Liver (tissue), 9 donors: ENCODE data around the gene COL17A1. TPM values are rescaled to one million over a fixed set of nuclear protein-coding genes. Genes with fewer than 3 reads are reported as not detected.

Experiments used
- DNase-seq: peaks from one replicate; pipeline ENCODE4 v3.0.0-alpha.2; 2017; ENCODE audit warnings: low spot score
- H3K27ac ChIP-seq, 2 donors: one replicate each; pipeline ENCODE4 v1.7.0; 2013; ENCODE audit warnings: inconsistent platforms in 2 of 2, low read length in 2 of 2, control low read depth in 1 of 2, low read depth in 1 of 2, mild to moderate bottlenecking in 1 of 2
- H3K27me3 ChIP-seq, 4 donors: one replicate each; pipeline versions ENCODE4 v1.6.1 to v1.7.0; 2013; ENCODE audit warnings: low read length in 3 of 4, inconsistent platforms in 1 of 4, mild to moderate bottlenecking in 1 of 4, moderate library complexity in 1 of 4; ENCODE audit not compliant: control insufficient read depth in 4 of 4, insufficient read depth in 4 of 4
- H3K36me3 ChIP-seq, 4 donors: one replicate each; pipeline versions ENCODE4 v1.6.1 to v1.7.0; 2013; ENCODE audit warnings: low read length in 3 of 4, mild to moderate bottlenecking in 3 of 4, low read depth in 1 of 4, moderate library complexity in 1 of 4; ENCODE audit not compliant: control insufficient read depth in 4 of 4, insufficient read depth in 3 of 4
- H3K4me1 ChIP-seq, 4 donors: one replicate each; pipeline versions ENCODE4 v1.6.1 to v1.7.0; 2013; ENCODE audit warnings: low read length in 3 of 4, mild to moderate bottlenecking in 3 of 4, moderate library complexity in 1 of 4; ENCODE audit not compliant: control insufficient read depth in 4 of 4, insufficient read depth in 4 of 4
- H3K4me3 ChIP-seq, 3 donors: one replicate each; pipeline versions ENCODE4 v1.6.1 to v1.7.0; 2013; ENCODE audit warnings: low read length in 3 of 3, control low read depth in 1 of 3, low read depth in 1 of 3, mild to moderate bottlenecking in 1 of 3
- H3K9ac ChIP-seq, 2 donors: one replicate each; pipeline ENCODE4 v1.7.0; 2013; ENCODE audit warnings: low read length in 2 of 2, mild to moderate bottlenecking in 2 of 2, moderate library complexity in 2 of 2, control low read depth in 1 of 2, low read depth in 1 of 2
- H3K9me3 ChIP-seq, 4 donors: one replicate each; pipeline versions ENCODE4 v1.6.1 to v1.7.0; 2013; ENCODE audit warnings: low read length in 3 of 4; ENCODE audit not compliant: control insufficient read depth in 4 of 4
- GABPA ChIP-seq, 2 donors: IDR thresholded peaks in 1 of 2; conservative IDR thresholded peaks in 1 of 2; 2 replicates each; pipeline ENCODE4 v1.6.1; 2016; ENCODE audit warnings: antibody characterized with exemption in 2 of 2, mild to moderate bottlenecking in 1 of 2, moderate library complexity in 1 of 2
- HNF4A ChIP-seq, 2 donors: conservative IDR thresholded peaks; 2 replicates each; pipeline ENCODE4 v1.6.1; 2016; ENCODE audit warnings: antibody characterized with exemption in 2 of 2, mild to moderate bottlenecking in 2 of 2
- RAD21 ChIP-seq, 2 donors: IDR thresholded peaks; 2 replicates each; pipeline ENCODE4 v1.6.1; 2016; ENCODE audit warnings: antibody characterized with exemption in 2 of 2, mild to moderate bottlenecking in 2 of 2
- RXRA ChIP-seq, 2 donors: IDR thresholded peaks; 2 replicates each; pipeline ENCODE4 v1.6.1; 2017 to 2018; ENCODE audit warnings: antibody characterized with exemption in 2 of 2, mild to moderate bottlenecking in 1 of 2
- SP1 ChIP-seq: IDR thresholded peaks from 2 replicates; pipeline ENCODE4 v1.6.1; 2018; ENCODE audit warnings: antibody characterized with exemption, mild to moderate bottlenecking
- WGBS: extraction: QIAGEN DNeasy Blood & Tissue Kit; methylation state at CpG from one replicate; pipeline ENCODE4 v1.1.7; 2013; 5-methylcytosine and 5-hydroxymethylcytosine counted together
- polyA plus RNA-seq, 2 donors: library from polyadenylated mRNA; stranded (reverse) in 1 of 2; unstranded in 1 of 2; fragments of 200-250 nt in 1 of 2; fragments of >200 nt in 1 of 2; fragmentation: Nextera tagmentation in 1 of 2; extraction: Ambion mirVana in 1 of 2; gene quantifications; one replicate each; pipeline versions ENCODE4 v1.2.1 to v1.2.3, GENCODE V29; 2013 to 2015
- total RNA-seq, 2 donors: library from RNA; depleted of rRNA; stranded (reverse); fragments of >200 nt; gene quantifications; one replicate each; pipeline ENCODE4 v1.2.3, GENCODE V29; 2014
- TF ChIP-seq, protein P1 (sequence below): fragments of 150-350 bp; IDR thresholded peaks from 2 replicates; pipeline ENCODE4 v1.5.1; 2017; ENCODE audit warnings: improper control_type of control experiment, low read depth, low read length; ENCODE audit not compliant: missing input control
- TF ChIP-seq, protein P2 (sequence below): IDR thresholded peaks from 2 replicates; pipeline ENCODE4 v1.6.1; 2016; ENCODE audit warnings: antibody characterized with exemption, mild to moderate bottlenecking
- TF ChIP-seq, protein P3 (sequence below): IDR thresholded peaks from 2 replicates; pipeline ENCODE4 v1.6.1; 2016; ENCODE audit warnings: antibody characterized with exemption
- TF ChIP-seq, protein P4 (sequence below): IDR thresholded peaks from 2 replicates; pipeline ENCODE4 v1.6.1; 2016; ENCODE audit warnings: antibody characterized with exemption
- donor health status: healthy.
- donor health status: healthy.
- donor health status: healthy.
- donor health status: healthy.
- donor health status: healthy.

Gene COL17A1
- total and polyA plus RNA-seq, 4 donors = 0.05 to 1.7 TPM; not detected in 2

DNA sequence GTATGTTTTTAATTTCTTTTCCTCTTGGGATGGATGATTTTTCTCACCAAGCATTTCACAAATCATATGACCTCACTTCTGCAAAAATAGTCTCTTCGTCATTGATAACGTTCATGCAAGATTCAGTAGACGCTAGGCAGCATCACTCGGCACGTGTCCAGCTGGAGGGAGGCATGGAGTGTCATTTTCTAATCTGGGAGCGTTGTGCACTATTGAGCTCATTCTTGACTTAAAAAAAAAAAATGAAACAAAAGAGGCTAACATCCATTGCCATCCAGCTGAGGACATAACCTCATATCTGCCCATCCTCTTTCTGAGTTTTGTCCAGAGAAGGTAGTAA, 56.2 kb downstream of the COL17A1 start (continued):
- TF ChIP-seq, protein P1, sequence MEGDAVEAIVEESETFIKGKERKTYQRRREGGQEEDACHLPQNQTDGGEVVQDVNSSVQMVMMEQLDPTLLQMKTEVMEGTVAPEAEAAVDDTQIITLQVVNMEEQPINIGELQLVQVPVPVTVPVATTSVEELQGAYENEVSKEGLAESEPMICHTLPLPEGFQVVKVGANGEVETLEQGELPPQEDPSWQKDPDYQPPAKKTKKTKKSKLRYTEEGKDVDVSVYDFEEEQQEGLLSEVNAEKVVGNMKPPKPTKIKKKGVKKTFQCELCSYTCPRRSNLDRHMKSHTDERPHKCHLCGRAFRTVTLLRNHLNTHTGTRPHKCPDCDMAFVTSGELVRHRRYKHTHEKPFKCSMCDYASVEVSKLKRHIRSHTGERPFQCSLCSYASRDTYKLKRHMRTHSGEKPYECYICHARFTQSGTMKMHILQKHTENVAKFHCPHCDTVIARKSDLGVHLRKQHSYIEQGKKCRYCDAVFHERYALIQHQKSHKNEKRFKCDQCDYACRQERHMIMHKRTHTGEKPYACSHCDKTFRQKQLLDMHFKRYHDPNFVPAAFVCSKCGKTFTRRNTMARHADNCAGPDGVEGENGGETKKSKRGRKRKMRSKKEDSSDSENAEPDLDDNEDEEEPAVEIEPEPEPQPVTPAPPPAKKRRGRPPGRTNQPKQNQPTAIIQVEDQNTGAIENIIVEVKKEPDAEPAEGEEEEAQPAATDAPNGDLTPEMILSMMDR = no peak

DNA sequence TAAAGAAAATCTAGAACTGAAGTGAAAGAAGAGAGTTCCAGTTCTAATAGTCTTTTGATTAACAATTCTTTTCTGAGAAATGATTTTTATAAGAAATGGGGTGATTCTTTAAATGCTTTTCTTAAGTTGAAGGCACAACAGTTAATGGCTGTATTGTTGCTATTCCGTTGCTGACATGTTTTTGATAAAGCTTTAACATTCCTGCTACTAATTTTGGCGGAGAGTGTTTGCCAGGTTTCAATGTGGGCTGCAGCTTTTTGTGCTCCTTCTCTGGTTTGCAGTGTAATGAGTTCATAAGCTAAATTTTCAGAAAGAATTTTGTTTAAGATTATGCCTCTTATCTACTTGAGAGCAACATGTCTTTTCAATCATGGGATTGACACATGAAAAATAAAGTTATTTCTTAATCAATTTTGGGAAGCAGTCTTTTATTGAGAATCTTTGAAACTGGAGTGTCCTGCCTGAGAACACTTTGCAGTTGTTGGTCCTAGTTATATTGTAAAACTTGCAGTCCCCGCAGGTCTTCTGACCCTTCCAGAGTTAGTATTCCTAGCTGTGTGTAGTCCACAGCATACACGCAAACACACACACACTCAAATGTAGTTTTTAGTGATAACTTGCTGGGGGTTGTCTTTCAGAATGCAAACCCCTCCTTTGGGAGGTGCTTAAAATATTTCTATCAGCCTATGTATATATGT, 56.7 kb downstream of the COL17A1 start:
- Histone ChIP-seq H3K9me3 (no peaks in the 10 kb centered on the region), H3K36me3 (peaks cover 5 to 22% (median 8%) of the 10 kb centered on the region in 4 donors), H3K4me3 (no peak overlapping the region), H3K4me1 (peaks cover 0 to 2% (median 0%) of the 10 kb centered on the region in 4 donors), H3K27ac (no peak overlapping the region), H3K27me3 (no peaks in the 10 kb centered on the region), H3K9ac (no peak overlapping the region)
- TF ChIP-seq HNF4A (conservative IDR thresholded peaks at IDR 0.05) = no peak
- TF ChIP-seq SP1 = no peak
- no peak for TF ChIP-seq RXRA (IDR thresholded peaks at IDR 0.05)
- TF ChIP-seq GABPA (IDR thresholded peaks at IDR 0.05 in 1 of 2, conservative IDR thresholded peaks at IDR 0.05 in 1 of 2) = no peak
- TF ChIP-seq, protein P2, sequence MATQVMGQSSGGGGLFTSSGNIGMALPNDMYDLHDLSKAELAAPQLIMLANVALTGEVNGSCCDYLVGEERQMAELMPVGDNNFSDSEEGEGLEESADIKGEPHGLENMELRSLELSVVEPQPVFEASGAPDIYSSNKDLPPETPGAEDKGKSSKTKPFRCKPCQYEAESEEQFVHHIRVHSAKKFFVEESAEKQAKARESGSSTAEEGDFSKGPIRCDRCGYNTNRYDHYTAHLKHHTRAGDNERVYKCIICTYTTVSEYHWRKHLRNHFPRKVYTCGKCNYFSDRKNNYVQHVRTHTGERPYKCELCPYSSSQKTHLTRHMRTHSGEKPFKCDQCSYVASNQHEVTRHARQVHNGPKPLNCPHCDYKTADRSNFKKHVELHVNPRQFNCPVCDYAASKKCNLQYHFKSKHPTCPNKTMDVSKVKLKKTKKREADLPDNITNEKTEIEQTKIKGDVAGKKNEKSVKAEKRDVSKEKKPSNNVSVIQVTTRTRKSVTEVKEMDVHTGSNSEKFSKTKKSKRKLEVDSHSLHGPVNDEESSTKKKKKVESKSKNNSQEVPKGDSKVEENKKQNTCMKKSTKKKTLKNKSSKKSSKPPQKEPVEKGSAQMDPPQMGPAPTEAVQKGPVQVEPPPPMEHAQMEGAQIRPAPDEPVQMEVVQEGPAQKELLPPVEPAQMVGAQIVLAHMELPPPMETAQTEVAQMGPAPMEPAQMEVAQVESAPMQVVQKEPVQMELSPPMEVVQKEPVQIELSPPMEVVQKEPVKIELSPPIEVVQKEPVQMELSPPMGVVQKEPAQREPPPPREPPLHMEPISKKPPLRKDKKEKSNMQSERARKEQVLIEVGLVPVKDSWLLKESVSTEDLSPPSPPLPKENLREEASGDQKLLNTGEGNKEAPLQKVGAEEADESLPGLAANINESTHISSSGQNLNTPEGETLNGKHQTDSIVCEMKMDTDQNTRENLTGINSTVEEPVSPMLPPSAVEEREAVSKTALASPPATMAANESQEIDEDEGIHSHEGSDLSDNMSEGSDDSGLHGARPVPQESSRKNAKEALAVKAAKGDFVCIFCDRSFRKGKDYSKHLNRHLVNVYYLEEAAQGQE = no peak
- TF ChIP-seq, protein P3, sequence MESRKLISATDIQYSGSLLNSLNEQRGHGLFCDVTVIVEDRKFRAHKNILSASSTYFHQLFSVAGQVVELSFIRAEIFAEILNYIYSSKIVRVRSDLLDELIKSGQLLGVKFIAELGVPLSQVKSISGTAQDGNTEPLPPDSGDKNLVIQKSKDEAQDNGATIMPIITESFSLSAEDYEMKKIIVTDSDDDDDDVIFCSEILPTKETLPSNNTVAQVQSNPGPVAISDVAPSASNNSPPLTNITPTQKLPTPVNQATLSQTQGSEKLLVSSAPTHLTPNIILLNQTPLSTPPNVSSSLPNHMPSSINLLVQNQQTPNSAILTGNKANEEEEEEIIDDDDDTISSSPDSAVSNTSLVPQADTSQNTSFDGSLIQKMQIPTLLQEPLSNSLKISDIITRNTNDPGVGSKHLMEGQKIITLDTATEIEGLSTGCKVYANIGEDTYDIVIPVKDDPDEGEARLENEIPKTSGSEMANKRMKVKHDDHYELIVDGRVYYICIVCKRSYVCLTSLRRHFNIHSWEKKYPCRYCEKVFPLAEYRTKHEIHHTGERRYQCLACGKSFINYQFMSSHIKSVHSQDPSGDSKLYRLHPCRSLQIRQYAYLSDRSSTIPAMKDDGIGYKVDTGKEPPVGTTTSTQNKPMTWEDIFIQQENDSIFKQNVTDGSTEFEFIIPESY = no peak
- TF ChIP-seq, protein P4, sequence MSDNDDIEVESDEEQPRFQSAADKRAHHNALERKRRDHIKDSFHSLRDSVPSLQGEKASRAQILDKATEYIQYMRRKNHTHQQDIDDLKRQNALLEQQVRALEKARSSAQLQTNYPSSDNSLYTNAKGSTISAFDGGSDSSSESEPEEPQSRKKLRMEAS = no peak
- 77% methylated on average over 4 of the region's 4 CpGs for WGBS
- no peak for DNase-seq

DNA sequence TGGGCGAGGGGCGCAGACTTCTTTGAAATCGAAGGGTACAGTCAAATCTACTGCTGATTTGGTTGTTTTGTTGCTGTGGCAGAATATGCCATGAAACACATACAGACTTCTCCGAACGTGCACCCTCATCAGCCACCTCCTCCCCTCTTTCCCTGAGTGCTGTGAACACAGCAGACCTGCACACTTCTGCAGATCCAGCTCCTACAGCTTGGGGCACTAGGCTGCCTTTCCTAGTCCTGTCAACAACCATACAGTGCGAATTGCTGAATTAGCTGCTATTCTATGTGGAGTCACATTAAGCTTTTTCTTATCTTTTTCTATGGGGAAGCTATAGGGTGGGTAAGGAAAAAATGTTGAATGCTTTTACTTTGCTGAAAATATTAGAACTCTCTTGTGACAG, 57.5 kb downstream of the COL17A1 start:
- no peak for DNase-seq
- no peaks in the 10 kb centered on the region for H3K9me3 ChIP-seq
- H3K4me3 ChIP-seq = no peak overlapping the region
- 92% methylated on average over 6 of the region's 6 CpGs for WGBS
- H3K36me3 ChIP-seq = peaks cover 8 to 29% (median 13%) of the 10 kb centered on the region in 4 donors
- peaks cover 0 to 2% (median 0%) of the 10 kb centered on the region in 4 donors for H3K4me1 ChIP-seq
- H3K27ac ChIP-seq = no peak overlapping the region
- H3K9ac ChIP-seq = no peak overlapping the region
- TF ChIP-seq RXRA (IDR thresholded peaks at IDR 0.05) (no peak), RAD21 (IDR thresholded peaks at IDR 0.05) (peak in 1 of 2 donors; percentile 34)
- TF ChIP-seq, protein P3 = no peak
- H3K27me3 ChIP-seq = no peaks in the 10 kb centered on the region
